GM12878 (cell line): ENCODE measurements around the gene RNF11. TPM values are rescaled to one million over a fixed set of nuclear protein-coding genes. Genes with fewer than 3 reads are reported as not detected.
A peak's percentile ranks its signal among the peaks of the same experiment; 100 is the strongest.

ENCODE experiments used
- ATAC-seq: fragments of 200-7000 bp; cut with Tn5 transposase; 3 replicates; pipeline ENCODE4 v1.9.1; 2020; ENCODE audit warnings: mild to moderate bottlenecking, moderate library complexity
- BruUV-seq: library from RNA; stranded (reverse); fragments of 400-500 nt; replicated peaks from 2 replicates; lab custom pipeline; 2021; lab: Mats Ljungman, UMichigan
- CTCF ChIA-PET: fragments of 300-600 bp; sonication (Branson Sonifier 250); formaldehyde crosslinking; extraction: SDS; loops from one replicate; lab custom pipeline; 2021; ENCODE audit warnings: inconsistent platforms; lab: Yijun Ruan, JAX
- POLR2A ChIA-PET: fragments of 350-600 bp; formaldehyde crosslinking; extraction: SDS; loops from one replicate; lab custom pipeline; 2021; ENCODE audit warnings: inconsistent platforms; lab: Charles Lee
- RAD21 ChIA-PET: fragments of 300-600 bp; sonication (Branson Sonifier 250); formaldehyde crosslinking; loops from one replicate; lab custom pipeline; 2023; ENCODE audit warnings: antibody characterized with exemption; ENCODE audit not compliant: unreplicated experiment; lab: Charles Lee
- SMC1A ChIA-PET: fragments of 300-600 bp; sonication (Branson Sonifier 250); formaldehyde crosslinking; loops from one replicate; lab custom pipeline; 2023; ENCODE audit not compliant: unreplicated experiment, uncharacterized antibody; lab: Charles Lee
- DNase-seq: peaks from one replicate; pipeline ENCODE4 v3.0.0-alpha.2; 2011; ENCODE audit warnings: low read depth, low spot score
- FAIRE-seq: peaks from 3 replicates; lab custom pipeline; 2011; peaks lifted over from hg19 to GRCh38; lab: Jason Lieb, UNC
- H2AFZ ChIP-seq: 2 replicates; pipeline ENCODE4 v1.6.0; 2011; ENCODE audit warnings: low read depth, low read length, control low read depth; ENCODE audit not compliant: control insufficient read depth
- H3K27ac ChIP-seq: 2 replicates; pipeline ENCODE4 v1.5.1; 2011; ENCODE audit warnings: control low read depth; ENCODE audit not compliant: control insufficient read depth, insufficient read depth
- H3K27me3 ChIP-seq, 2 experiments: replicated peaks in 1 of 2; 2 replicates each; pipeline versions ENCODE4 v1.6.0 to v1.6.1; 2011; ENCODE audit warnings: low read length in 1 of 2; ENCODE audit not compliant: control insufficient read depth in 2 of 2, insufficient read depth in 2 of 2
- H3K36me3 ChIP-seq, 2 experiments: 2 replicates each; pipeline ENCODE4 v1.5.1; 2011; ENCODE audit warnings: low read length in 1 of 2; ENCODE audit not compliant: control insufficient read depth in 2 of 2, insufficient read depth in 2 of 2
- H3K4me1 ChIP-seq: 2 replicates; pipeline ENCODE4 v1.6.1; 2011; ENCODE audit warnings: mild to moderate bottlenecking, low read length, moderate library complexity, mixed read lengths; ENCODE audit not compliant: control insufficient read depth, insufficient read depth
- H3K4me2 ChIP-seq: 2 replicates; pipeline ENCODE4 v1.6.0; 2011; ENCODE audit warnings: control low read depth; ENCODE audit not compliant: control insufficient read depth, insufficient read depth
- H3K4me3 ChIP-seq: fragments of 200-600 bp; sonication (generic); 2 replicates; pipeline ENCODE4 v1.5.1; 2016
- H3K79me2 ChIP-seq: 2 replicates; pipeline ENCODE4 v1.6.0; 2011; ENCODE audit warnings: low read length; ENCODE audit not compliant: control insufficient read depth, insufficient read depth
- H3K9ac ChIP-seq: 2 replicates; pipeline ENCODE4 v1.8.0; 2011; ENCODE audit warnings: low read length, control low read depth, mixed read lengths; ENCODE audit not compliant: control insufficient read depth, insufficient read depth
- H3K9me3 ChIP-seq: replicated peaks from 3 replicates; pipeline ENCODE4 v1.5.1; 2011; ENCODE audit warnings: mild to moderate bottlenecking, low read length; ENCODE audit not compliant: control insufficient read depth, insufficient read depth
- H4K20me1 ChIP-seq: 2 replicates; pipeline ENCODE4 v1.6.0; 2011; ENCODE audit not compliant: control insufficient read depth, insufficient read depth
- CHD4 ChIP-seq: fragments of 200-600 bp; sonication (generic); IDR thresholded peaks from 2 replicates; pipeline ENCODE4 v1.6.1; 2016; ENCODE audit warnings: mild to moderate bottlenecking
- E2F4 ChIP-seq: IDR thresholded peaks from 2 replicates; pipeline ENCODE4 v1.6.1; 2012; ENCODE audit warnings: low read depth, low read length, improper control_type of control experiment
- IKZF2 ChIP-seq, 2 experiments: fragments of 450-650 bp; IDR thresholded peaks; 2 replicates each; pipeline ENCODE4 v1.6.1; 2017; ENCODE audit warnings: mild to moderate bottlenecking in 2 of 2, moderate library complexity in 2 of 2
- IRF4 ChIP-seq: IDR thresholded peaks from 2 replicates; pipeline ENCODE4 v1.6.1; 2011; ENCODE audit warnings: low read depth, low read length
- NRF1 ChIP-seq: conservative IDR thresholded peaks from 2 replicates; pipeline ENCODE4 v1.6.1; 2011; ENCODE audit warnings: mild to moderate bottlenecking, low read depth, low read length, improper control_type of control experiment
- POLR2AphosphoS5 ChIP-seq: IDR thresholded peaks from 2 replicates; pipeline ENCODE4 v1.6.1; 2011; ENCODE audit warnings: mild to moderate bottlenecking, low read length, inconsistent platforms
- RAD21 ChIP-seq: IDR thresholded peaks from 2 replicates; pipeline ENCODE4 v1.6.1; 2011; ENCODE audit warnings: mild to moderate bottlenecking, low read depth, low read length, moderate library complexity; ENCODE audit not compliant: insufficient read depth
- SIN3A ChIP-seq: IDR thresholded peaks from 2 replicates; pipeline ENCODE4 v1.6.1; 2012; ENCODE audit warnings: low read depth, low read length, improper control_type of control experiment
- SMARCA5 ChIP-seq: fragments of 450-650 bp; IDR thresholded peaks from 2 replicates; pipeline ENCODE4 v1.6.1; 2017; ENCODE audit warnings: mild to moderate bottlenecking
- SP1 ChIP-seq: IDR thresholded peaks from one replicate; pipeline ENCODE4 v1.6.1; 2011; ENCODE audit warnings: low read depth, low read length
- STAT3 ChIP-seq: IDR thresholded peaks from 2 replicates; pipeline ENCODE4 v1.6.1; 2011; ENCODE audit warnings: low read depth, low read length, improper control_type of control experiment
- SUZ12 ChIP-seq: fragments of 200-600 bp; sonication (generic); IDR thresholded peaks from one replicate; pipeline ENCODE4 v1.6.1; 2018; ENCODE audit warnings: antibody characterized with exemption, mild to moderate bottlenecking; ENCODE audit not compliant: unreplicated experiment
- TARDBP ChIP-seq: IDR thresholded peaks from 2 replicates; pipeline ENCODE4 v1.6.1; 2016; ENCODE audit warnings: borderline replicate concordance
- TCF3 ChIP-seq: IDR thresholded peaks from 2 replicates; pipeline ENCODE4 v1.6.1; 2012; ENCODE audit warnings: low read depth, mild to moderate bottlenecking, low read length, borderline replicate concordance; ENCODE audit not compliant: insufficient read depth
- WGBS: methylation state at CpG from one replicate; pipeline ENCODE4 v1.1.6; 2016; ENCODE audit warnings: low lambda C conversion rate; ENCODE audit not compliant: insufficient replicate concordance, insufficient coverage; ENCODE audit errors: missing lambda C conversion rate; 5-methylcytosine and 5-hydroxymethylcytosine counted together
- in situ Hi-C: fragments of 300-500 bp; cut with MboI; formaldehyde crosslinking; loops from 9 replicates; pipeline ENCODE4 v1.14.3; 2018; ENCODE audit warnings: mixed read lengths
- intact Hi-C: fragments of 100-400 bp; cut with micrococcal nuclease; formaldehyde crosslinking; loops from one replicate; pipeline ENCODE4 v1.14.2; 2022; ENCODE audit not compliant: unreplicated experiment
- polyA plus RNA-seq, 11 experiments: library from polyadenylated mRNA; depleted of rRNA in 4 of 11; unstranded in 6 of 11; stranded (reverse) in 5 of 11; fragments of >200 nt; fragmentation: Nextera tagmentation in 4 of 11; fragmentation: Illumina TruSeq in 1 of 11; extraction: Ambion mirVana in 4 of 11; extraction: Trizol in 1 of 11; gene quantifications; 1 replicate in 1 of 11; 2 replicates in 10 of 11; pipeline versions ENCODE4 v1.2.1 to v1.2.3, GENCODE V29; 2011 to 2016; ENCODE audit warnings: inconsistent platforms in 2 of 11, missing spikeins in 2 of 11, low read depth in 1 of 11
- total RNA-seq, 4 experiments: library from RNA; depleted of rRNA in 3 of 4; stranded (reverse); fragments of >200 nt in 3 of 4; fragmentation: Illumina TruSeq in 1 of 4; extraction: Trizol in 1 of 4; gene quantifications; 2 replicates each; pipeline versions ENCODE4 v1.2.1 to v1.2.3, GENCODE V29; 2013 to 2021
- TF ChIP-seq, protein P1 (sequence below): IDR thresholded peaks from 2 replicates; pipeline ENCODE4 v1.6.1; 2011; ENCODE audit warnings: low read depth, low read length, improper control_type of control experiment, borderline replicate concordance
- TF ChIP-seq, protein P2 (sequence below), 3 experiments: IDR thresholded peaks in 2 of 3; conservative IDR thresholded peaks in 1 of 3; 2 replicates each; pipeline ENCODE4 v1.5.1; 2011; ENCODE audit warnings: low read depth in 3 of 3, low read length in 3 of 3, mild to moderate bottlenecking in 3 of 3, control low read depth in 2 of 3, moderate library complexity in 2 of 3, inconsistent platforms in 1 of 3, mixed read lengths in 1 of 3; ENCODE audit not compliant: control insufficient read depth in 2 of 3, insufficient read depth in 1 of 3; ENCODE audit errors: extremely low read depth in 1 of 3

The RNF11 gene
- total and polyA plus RNA-seq, 10 of the 15 experiments (the other 5 are each of a cell fraction or from before 2014, with no cell fraction given) = 9.5 to 43.6 (median 32.3) TPM

GRCh38 chr1:51316113-51316845, 80.2 kb downstream of the RNF11 start:
- Histone ChIP-seq H3K36me3 (no peaks in the 10 kb centered on the region; a peak in 1 of 4 replicates), H3K27me3 (no peaks in the 10 kb centered on the region), H3K27ac (no peak overlapping the region), H3K9ac (no peak overlapping the region), H4K20me1 (no peaks in the 10 kb centered on the region), H3K79me2 (no peaks in the 10 kb centered on the region), H3K4me3 (no peak overlapping the region), H3K4me1 (no peaks in the 10 kb centered on the region), H2AFZ (no peak overlapping the region), H3K9me3 (no peaks in the 10 kb centered on the region), H3K4me2 (no peak overlapping the region)
- WGBS = 69% methylated on average over 9 of the region's 9 CpGs
- ChIA-PET SMC1A (no interaction called here), RAD21 (no interaction called here), POLR2A (no interaction called here), CTCF (interaction anchor here (1.3 kb wide), 1 partner anchor 20 kb away, joined by 4 read pairs; no protein-coding TSS in a partner anchor)
- FAIRE-seq = no peak
- in situ Hi-C loops = no loop called here
- TF ChIP-seq SMARCA5 = no peak
- no peak for TF ChIP-seq NRF1
- TF ChIP-seq TARDBP = no peak
- TF ChIP-seq IKZF2 (IDR thresholded peaks at IDR 0.05) = no peak
- no peak for TF ChIP-seq TCF3
- TF ChIP-seq CHD4 = no peak
- no peak for TF ChIP-seq SIN3A
- TF ChIP-seq, protein P1, sequence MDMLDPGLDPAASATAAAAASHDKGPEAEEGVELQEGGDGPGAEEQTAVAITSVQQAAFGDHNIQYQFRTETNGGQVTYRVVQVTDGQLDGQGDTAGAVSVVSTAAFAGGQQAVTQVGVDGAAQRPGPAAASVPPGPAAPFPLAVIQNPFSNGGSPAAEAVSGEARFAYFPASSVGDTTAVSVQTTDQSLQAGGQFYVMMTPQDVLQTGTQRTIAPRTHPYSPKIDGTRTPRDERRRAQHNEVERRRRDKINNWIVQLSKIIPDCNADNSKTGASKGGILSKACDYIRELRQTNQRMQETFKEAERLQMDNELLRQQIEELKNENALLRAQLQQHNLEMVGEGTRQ = no peak
- TF ChIP-seq POLR2AphosphoS5 = no peak
- TF ChIP-seq IRF4 = no peak
- TF ChIP-seq RAD21 = peak; percentile 32; the same call in 1 of the 2 replicates
- no peak for TF ChIP-seq SUZ12
- TF ChIP-seq SP1 = no peak
- TF ChIP-seq STAT3 = no peak
- TF ChIP-seq E2F4 = no peak
- TF ChIP-seq, protein P2, sequence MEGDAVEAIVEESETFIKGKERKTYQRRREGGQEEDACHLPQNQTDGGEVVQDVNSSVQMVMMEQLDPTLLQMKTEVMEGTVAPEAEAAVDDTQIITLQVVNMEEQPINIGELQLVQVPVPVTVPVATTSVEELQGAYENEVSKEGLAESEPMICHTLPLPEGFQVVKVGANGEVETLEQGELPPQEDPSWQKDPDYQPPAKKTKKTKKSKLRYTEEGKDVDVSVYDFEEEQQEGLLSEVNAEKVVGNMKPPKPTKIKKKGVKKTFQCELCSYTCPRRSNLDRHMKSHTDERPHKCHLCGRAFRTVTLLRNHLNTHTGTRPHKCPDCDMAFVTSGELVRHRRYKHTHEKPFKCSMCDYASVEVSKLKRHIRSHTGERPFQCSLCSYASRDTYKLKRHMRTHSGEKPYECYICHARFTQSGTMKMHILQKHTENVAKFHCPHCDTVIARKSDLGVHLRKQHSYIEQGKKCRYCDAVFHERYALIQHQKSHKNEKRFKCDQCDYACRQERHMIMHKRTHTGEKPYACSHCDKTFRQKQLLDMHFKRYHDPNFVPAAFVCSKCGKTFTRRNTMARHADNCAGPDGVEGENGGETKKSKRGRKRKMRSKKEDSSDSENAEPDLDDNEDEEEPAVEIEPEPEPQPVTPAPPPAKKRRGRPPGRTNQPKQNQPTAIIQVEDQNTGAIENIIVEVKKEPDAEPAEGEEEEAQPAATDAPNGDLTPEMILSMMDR (IDR thresholded peaks at IDR 0.05 in 2 of 3, conservative IDR thresholded peaks at IDR 0.05 in 1 of 3; ENCODE audit: control insufficient read depth in 2 of 3, extremely low read depth in 1 of 3, insufficient read depth in 1 of 3, low read depth in 3 of 3, low read length in 3 of 3) = 0 out of 6 replicates have a peak, but pooled peaks of 1 of the 3 experiments have one; percentile 1
- no peak for DNase-seq
- no peak for ATAC-seq
- BruUV-seq = no TSS peak
- intact Hi-C loops = no loop called here
